Cardiac fibroblast (primary cell): Measurements from ENCODE around the gene STARD10.
"Not testable (repeated sequence)": the region's sequence is repeated elsewhere in the genome, so short reads cannot be mapped to it uniquely, and the experiment has no call there.

ENCODE experiments used
- DNase-seq, 2 donors: peaks; one replicate each; pipeline versions ENCODE4 v3.0.0 to v3.0.0-alpha.2; 2010; ENCODE audit warnings: low read depth in 2 of 2
- H3K4me3 ChIP-seq, 2 donors: replicated peaks in 1 of 2; 1 replicate in 1 of 2; 2 replicates in 1 of 2; pipeline ENCODE4 v1.5.1; 2011; ENCODE audit warnings: low read depth in 2 of 2, low read length in 2 of 2, mild to moderate bottlenecking in 2 of 2, moderate library complexity in 1 of 2
- CTCF ChIP-seq: IDR thresholded peaks from one replicate; pipeline ENCODE4 v1.5.1; 2011; ENCODE audit warnings: low read depth, mild to moderate bottlenecking, low read length, inconsistent platforms

The STARD10 gene

GRCh38 chr11:72805216-72805615 is 11.4 kb upstream of the STARD10 start:
- no peak overlapping the region for H3K4me3 ChIP-seq
- no peak for DNase-seq

DNA sequence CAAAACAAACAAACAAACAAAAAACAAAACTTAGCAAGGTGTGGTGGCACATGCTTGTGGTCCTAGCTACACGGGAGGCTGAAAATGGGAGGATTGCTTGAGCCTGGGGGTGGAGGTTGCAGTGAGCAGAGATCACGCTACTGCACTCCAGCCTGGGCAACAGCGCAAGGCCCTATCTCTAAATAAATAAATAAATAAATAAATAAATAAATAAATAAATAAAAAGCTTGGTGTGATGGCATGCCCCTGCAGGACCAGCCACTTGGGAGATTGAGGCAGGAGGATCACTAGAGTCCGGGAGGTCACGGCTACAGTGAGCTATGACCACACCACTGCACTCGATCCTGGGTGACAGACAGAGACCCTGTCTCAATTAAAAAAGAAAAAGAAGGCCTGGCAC is 9.0 kb upstream of the STARD10 start:
- no peak overlapping the region for H3K4me3 ChIP-seq
- TF ChIP-seq CTCF: no peak
- no peak for DNase-seq

More at GRCh38 chr11:72805216-72805615, 11.4 kb upstream of the STARD10 start:
- TF ChIP-seq CTCF: no peak

DNA sequence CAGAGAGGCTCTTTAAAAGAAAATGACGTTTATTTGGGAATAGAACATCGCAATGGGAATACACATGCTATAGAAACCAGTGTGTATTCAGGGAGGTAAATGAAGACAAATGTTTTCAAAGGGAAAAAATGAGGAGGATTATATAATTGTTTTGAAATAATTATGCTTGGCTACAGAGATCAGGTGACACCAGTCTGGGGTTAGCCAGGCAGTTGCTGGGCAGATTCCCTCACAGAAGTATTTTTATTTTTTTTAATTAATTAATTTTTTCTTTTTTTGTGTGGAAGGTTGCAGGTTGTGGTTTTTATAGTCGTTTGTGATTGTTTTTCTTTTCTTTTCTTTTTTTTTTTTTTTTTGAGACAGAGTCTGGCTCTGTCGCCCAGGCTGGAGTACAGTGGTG is 5.6 kb upstream of the STARD10 start:
- H3K4me3 ChIP-seq: no peak overlapping the region
- DNase-seq: no peak
- TF ChIP-seq CTCF: no peak

GRCh38 chr11:72798361-72798760 is 4.5 kb upstream of the STARD10 start:
- no peak for DNase-seq
- TF ChIP-seq CTCF: no peak
- H3K4me3 ChIP-seq: no peak overlapping the region

- TF ChIP-seq CTCF: no peak
- no peak for DNase-seq
- H3K4me3 ChIP-seq: no peak overlapping the region
Observed at GRCh38 chr11:72793076-72793424, 797 bp downstream of the STARD10 start.

DNA sequence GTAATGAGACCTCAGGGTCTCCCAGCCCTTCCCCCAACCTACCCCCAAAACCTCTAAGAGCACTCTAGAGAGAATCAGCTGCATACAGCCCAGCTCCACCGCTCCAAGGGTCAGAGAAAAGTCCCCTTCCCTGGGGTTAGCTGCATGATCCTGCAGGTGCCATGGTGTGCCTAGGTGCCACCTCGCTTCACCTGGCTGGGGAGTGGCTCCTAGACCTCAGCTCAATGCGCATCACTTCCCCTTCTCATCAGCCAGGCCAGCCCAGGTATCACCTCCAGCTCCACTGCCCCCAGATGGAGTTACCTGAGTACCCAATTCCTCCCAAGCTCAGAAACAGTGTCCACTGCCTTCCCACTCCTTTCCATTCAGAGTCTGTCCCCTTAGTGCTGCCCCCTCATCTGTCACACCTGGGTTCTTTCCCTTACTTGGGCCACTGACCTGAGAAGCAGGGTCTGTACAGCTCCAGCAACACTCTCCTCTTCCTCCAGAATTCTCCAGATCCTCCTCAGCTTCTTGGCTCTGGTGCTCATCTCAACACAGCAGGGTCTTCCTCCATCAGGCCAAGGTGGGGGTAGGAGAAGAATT is 1.3 kb downstream of the STARD10 start:
- no peak for TF ChIP-seq CTCF
- H3K4me3 ChIP-seq: no peak overlapping the region
- DNase-seq: no peak

- H3K4me3 ChIP-seq, DNase-seq: not testable (repeated sequence)
Observed at GRCh38 chr11:72791228-72791627, 2.6 kb downstream of the STARD10 start.
